ENCODE measurements around the gene STAG1. TPM values are rescaled to one million over a fixed set of nuclear protein-coding genes. Genes with fewer than 3 reads are reported as not detected.

Gene STAG1
- total RNA-seq, 1 donor from 2014 or later, result 26.0 TPM

DNA sequence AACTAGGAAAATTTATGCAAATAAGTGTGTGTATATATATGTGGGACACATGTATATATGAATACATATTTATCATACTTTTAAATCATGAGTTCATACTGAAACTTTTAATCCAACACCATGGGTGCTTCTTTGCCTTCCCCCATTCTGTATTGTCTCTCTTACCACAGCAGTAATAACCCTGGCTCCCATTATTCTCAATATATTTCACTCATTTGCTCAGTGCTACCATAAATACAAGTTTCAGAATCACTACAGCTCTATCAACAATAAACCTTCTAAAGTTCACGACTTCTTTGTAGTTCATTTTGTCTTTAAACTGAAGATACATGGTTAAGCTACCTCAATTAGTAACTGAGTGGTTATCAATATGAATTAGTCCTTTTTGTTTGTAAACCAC lies 419.9 kb downstream of the STAG1 start:
- no peak for DNase-seq (ENCODE audit: low spot score)

DNA sequence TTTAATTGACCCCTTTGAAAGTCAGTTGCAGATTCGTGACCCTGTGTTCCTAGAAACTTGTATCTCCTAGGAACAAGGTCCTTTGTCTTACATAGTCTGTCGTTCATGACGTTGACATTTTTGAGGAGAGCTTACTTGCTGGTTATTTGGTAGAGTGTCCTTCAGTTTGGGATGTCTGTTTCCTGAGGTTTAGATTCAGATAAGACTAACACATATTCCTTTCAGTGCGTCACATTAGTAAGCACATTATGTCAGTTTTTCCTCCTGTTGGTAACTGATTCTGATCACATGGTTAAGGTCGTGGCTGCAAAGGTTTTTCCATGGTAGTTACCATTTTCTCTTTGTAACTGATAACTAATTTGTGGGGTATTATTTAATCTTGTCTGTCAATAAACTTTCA lies 421.3 kb downstream of the STAG1 start:
- DNase-seq (ENCODE audit: low spot score), result no peak

DNA sequence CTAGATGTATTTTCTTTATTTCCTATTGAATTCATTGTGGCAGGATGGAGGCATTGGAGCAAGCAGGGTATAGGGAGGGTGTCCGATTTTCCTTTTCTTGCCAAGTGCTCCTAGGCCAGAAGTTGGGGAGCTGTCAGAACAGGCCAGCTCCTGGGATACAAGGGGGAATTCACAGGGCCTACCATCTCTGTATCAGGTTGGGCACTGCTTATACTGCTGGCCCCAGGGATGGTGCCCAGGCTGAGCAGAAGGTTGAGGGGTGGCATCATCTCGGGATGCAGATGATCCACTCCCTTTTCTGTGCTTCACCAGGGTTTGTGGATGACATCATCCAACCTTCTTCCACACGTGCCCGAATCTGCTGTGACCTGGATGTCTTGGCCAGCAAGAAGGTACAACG lies 422.6 kb downstream of the STAG1 start:
- DNase-seq (ENCODE audit: low spot score), result no peak

DNA sequence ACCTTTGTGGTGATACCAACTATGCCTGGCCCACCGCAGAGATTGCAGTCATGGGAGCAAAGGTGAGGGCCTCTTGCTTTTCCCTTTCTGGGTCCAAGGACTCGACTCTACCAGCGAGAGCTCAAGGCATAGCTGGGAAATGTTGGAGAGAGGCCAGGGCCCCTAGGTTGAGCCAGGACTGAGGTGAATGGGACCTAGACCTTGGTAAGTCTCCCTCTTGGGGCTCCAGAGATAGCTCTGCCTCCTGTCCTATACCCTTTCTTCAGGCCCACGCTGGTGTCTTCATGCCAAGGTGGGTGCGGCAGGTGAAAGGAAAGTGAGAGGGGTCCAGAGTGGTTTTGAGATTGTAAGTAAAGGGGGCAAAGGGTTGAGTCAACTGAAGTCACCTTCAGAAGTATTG lies 424.5 kb downstream of the STAG1 start:
- no peak for DNase-seq (ENCODE audit: low spot score)

GRCh38 chr3:136326316-136326715 lies 425.9 kb downstream of the STAG1 start:
- DNase-seq (ENCODE audit: low spot score), result no peak

- no peak for DNase-seq (ENCODE audit: low spot score)
Measured at GRCh38 chr3:136311968-136312367, 440.2 kb downstream of the STAG1 start.

- DNase-seq (ENCODE audit: low spot score), result no peak
Measured at GRCh38 chr3:136311261-136311660, 440.9 kb downstream of the STAG1 start.

DNA sequence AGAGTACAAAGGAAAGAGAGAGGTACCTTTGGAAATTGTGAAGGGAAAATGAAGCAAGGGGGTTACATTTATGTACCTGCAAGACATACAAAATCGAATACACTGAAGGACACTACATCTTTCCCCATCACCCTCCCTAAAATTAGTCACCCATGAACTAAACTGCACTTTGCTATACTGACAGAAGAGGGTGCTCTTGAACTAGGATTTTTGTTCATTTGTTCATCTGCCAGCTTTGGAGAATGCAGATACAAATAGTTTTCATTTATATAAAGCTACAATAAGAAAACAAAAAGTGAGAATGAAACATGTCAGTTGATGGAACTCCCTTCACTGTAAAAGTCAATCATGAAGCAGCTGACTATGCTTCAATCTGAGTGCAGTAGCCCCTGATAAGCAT lies 446.3 kb downstream of the STAG1 start:
- DNase-seq (ENCODE audit: low spot score), result no peak

GRCh38 chr3:136300444-136300843 lies 451.7 kb downstream of the STAG1 start:
- DNase-seq (ENCODE audit: low spot score), result no peak

DNA sequence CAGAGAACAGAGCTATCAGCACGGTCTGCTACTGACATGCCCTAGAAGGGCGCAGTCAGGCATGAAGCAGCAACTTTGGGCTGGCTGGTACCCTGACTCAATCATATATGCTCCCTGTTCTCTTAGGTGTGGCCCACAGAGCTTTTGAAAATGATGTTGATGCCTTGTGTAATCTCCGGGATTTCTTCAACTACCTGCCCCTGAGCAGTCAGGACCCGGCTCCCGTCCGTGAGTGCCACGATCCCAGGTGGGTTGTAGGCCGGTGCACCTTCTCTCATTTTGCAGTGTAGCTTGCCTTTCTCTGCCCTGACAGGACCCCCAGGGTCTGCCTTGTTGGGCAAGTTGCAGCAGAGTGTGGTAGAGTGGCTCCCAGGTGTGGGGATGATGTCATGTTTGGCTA lies 454.4 kb downstream of the STAG1 start:
- DNase-seq (ENCODE audit: low spot score), result no peak

DNA sequence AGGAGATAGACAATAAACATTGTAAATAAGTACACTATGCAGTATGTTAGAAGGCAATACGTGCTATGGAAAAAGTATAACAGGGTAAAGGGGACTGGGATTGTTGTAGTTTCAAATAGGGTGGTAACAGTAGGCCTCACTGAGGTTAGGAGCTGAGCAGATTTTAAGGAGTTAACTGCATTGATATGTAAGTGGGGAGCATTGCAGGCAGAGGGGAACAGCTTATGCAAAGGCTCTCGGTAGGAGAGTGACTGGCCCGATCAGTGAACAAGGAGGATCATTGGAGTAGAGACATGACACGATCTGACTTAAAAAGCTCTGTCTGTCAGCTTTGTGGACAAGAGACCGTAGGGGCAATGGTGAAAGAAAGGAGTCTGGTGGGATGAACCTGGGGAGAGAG lies 455.2 kb downstream of the STAG1 start:
- no peak for DNase-seq (ENCODE audit: low spot score)

DNA sequence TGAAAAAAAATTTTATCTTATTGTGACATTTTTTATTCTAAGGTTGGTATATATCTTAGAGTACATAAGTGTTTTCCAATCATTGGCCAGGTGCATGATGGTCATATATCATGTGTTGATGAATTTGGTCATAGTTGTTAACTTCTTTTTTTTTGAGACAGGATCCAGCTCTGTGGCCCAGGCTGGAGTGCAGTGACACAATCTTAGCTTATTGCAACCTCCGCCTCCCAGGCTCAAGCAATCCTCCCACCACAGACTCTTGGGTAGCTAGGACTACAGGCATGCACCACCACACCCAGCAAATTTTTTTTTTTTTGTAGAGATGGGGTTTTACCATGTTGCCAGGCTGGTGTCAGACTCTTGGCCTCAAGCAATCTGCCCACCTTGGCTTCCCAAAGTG lies 458.0 kb downstream of the STAG1 start:
- no peak for DNase-seq (ENCODE audit: low spot score)

DNA sequence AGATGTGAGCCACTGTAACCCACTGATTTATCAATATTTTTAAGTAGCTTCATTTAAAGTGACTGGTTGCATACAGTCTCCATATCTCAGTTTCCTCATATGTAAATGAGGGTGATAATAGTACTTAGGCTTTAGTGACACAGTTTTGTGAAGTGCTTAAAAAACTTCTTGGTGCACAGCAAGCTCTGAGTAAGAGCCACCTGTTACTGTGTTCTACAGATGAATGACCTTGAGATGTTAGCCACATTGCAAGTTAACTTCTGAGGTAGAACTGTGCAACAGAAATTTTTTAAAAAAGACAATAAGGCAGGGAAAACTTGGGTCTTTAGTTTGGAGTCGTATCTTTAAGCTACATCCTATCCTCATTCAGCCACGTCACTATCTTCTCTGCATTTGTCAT lies 458.9 kb downstream of the STAG1 start:
- DNase-seq (ENCODE audit: low spot score), result no peak

DNA sequence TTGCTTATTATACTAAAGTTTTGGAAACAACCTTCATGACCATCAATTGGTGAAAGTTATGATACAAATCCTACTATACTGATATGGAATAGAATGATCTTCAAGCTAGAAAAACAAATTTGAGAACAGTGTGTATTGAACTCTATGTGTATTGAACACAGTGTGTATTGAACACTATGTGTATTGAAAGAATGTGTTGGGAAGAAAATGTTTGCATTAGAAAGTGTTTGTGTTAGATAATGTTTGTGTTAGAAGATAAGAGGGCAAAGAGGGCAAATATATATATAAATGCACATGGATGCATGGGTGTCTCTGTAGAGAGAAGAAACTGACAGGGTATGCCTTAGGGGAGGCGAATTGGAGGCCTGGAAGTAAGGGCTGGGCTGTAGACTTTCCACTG lies 459.7 kb downstream of the STAG1 start:
- DNase-seq (ENCODE audit: low spot score), result no peak

- DNase-seq (ENCODE audit: low spot score), result no peak
Measured at GRCh38 chr3:136291302-136291701, 460.9 kb downstream of the STAG1 start.

Other genes with a start within 250 kb of the STAG1 start
- 3.4 TPM for gene SLC35G2, start 66.7 kb upstream of the STAG1 start, total RNA-seq
- 27.6 TPM for gene NCK1, start 109.8 kb upstream of the STAG1 start, total RNA-seq
- gene IL20RB, start 205.6 kb upstream of the STAG1 start, total RNA-seq, result 0.66 TPM